Smooth muscle cell of bladder (primary cell): ENCODE data around the gene GNPTAB. TPM values are rescaled to one million over a fixed set of nuclear protein-coding genes. Genes with fewer than 3 reads are reported as not detected.

Experiments
- total RNA-seq: library from RNA; depleted of rRNA; stranded (reverse); fragments of >200 nt; gene quantifications from 2 replicates; pipeline ENCODE4 v1.2.3, GENCODE V29; 2014

Gene GNPTAB
- 28.2 and 69.7 TPM in 2 replicates for total RNA-seq

DNA sequence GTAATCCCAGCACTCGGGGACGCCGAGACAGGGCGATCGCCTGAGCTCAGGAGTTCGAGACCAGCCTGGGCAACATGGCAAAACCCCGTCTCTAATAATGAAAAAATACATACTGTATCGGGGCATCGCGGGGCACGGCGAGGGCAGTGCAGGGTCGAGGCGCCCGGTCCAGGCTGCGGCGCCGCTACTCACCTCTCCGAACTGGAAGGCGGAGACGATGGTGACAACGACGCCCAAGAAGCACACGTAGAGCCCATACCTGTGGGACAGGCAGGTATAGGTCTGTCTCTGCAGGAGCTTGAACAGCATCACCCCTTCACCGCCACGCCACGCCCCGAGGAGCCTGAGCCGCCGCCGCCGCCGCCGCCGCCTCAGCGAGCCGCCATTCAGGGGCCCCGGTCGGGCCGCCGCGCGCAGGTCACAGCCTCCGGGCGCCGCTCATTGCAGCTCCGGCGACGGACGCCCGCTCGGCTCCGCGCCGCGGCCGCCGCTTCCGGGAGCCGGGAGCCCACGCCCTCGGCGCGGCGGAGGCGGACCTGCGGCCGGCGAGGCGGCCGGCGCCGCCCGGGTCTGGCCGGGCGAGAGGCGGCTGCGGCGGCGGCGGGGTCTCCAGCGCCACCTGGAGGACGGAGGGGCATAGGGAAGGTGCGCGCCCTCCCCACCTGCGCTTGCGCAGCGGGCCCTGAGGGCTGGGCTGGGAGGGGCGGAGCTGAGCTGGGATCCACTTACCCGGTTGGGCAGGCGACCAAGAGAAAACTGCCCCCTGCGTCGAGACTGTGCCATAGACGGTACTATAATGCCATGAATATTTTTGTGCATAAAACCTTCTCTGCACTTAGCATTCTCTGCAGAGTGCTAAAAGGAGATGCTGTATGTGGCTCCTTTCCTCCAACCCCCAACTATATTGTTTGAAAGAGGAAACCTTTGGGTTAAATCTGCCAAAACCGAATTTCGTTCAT, at the start of gene GNPTAB:
GNPTAB (minus strand) TSS at position 593 of the 959 bp plus-strand sequence; CDS start at position 309, 284 bp downstream.

DNA sequence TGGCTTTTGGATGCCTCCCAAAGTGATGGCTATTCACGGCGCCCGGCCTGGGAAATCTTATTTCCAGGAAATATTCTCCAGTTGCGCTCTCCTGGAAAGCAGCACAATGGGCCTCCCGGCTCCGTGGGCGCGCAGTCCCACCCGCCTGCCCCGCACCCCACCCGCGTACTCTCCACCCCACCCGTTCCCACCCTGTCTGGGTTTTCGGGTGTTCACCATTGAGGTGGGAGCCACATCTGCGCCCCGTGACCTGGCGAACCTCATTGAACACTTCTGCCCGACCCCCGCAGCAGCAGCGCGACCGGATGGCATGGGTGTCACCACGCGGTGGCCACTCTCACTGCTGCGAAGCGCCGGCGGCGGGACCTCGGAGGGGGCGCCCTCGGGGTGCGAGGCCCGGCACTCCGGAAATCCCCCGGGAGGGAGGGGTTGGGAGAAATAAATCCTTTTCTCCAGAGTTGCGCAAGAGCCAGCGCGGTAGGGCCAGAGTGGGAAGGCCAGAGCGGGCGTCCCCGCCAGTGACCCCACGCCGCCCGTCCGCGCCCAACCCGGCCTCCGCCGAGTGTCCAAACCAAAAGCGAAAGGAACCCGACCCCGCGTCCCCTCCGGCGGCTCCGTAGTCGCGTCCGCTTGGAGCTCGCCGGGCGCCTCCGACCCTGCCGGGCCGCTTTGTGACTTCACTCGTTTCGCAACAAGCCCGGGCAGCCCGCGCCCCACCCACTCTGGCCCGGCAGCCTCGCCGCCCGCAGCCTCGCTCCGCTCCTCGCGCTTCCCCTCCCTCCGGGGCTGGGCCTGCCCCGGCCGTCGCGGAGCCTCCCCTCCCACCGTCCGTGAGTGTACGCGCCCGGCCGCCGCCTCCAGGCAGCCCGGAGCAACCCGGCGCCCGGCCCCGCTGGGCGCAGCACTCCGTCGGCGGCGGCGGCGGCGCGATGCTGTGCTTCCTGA, 46.4 kb upstream of the GNPTAB start, which contains the start of gene DRAM1:
DRAM1 (plus strand) TSS at position 720 of the 945 bp plus-strand sequence; CDS start at position 930, 210 bp downstream.

DNA sequence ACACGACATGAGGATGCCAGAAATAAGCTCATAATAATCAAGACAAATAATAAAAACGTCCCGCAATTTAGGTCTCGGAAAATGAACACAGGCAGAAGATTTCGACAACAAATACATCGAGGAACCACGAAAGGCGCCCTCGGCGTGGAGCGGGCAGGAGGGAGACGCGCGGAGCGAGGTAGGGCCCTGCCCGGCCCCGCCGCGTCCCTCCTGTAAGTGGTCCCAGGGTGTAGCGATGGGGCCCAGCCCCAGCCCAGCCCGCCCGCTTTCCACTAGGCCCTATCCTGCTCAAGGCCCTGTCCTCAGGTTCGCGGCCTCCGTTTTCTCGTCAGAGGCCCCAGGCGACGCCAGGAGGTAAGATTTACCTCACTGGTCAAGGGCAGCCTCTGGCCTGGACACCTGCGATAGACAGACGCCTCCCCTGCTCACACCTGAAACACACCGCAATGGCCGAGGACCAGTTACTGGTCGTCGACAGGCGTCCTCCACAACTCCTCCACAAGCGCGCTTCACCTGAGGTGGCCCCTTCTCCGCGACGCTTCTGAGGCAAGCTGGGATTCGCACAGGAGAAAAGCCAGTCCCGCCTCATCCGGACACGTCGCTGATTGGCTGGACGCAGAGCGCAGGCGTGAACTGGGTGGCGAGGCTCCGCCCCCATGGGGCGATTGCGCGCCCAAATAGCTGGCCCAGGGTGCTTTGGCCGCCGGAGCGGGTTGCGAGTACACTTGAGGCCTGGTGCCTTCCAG, 91.7 kb downstream of the GNPTAB start, which contains the start of gene SYCP3:
SYCP3 (minus strand) TSS at position 543 of the 746 bp plus-strand sequence. CDS start 1,527 bp downstream, outside the sequence.

DNA sequence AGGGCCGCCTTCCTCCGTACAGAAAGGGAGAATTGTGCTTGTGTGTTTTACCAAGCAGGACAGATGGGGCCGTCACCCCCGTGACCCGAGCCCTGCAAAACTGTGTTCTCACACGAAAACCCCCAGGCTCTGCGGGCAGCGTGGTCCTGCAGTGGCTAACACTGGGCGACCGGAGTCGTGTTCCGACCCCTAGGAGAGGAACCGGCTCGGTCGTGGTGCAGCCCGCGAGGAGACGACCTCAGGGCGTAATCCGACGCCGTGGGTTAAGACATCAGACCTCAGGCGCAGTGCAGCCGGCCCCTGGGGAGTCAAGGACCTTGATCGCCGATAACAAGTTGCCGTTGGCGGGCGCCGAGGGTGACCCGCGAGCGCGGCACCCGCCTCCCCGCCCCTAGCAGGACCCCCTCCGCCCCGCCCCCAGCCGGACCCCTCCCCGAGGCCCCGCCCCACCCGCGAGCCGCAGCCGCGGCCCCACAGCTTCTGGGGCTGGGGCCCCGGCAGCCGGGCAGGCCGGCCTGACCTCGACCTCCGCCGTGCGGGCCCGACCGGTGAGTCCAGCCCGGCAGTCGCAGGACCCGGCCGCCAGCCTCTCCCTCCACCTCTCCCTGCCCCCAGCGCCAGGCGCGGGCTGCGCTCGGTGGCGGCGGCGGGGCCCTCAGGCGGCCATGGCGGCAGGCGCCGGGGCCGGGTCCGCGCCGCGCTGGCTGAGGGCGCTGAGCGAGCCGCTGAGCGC, 133.4 kb downstream of the GNPTAB start, which contains the start of gene CHPT1:
CHPT1 (plus strand) TSS at position 444 of the 733 bp plus-strand sequence; CDS start at position 666, 222 bp downstream.

Other genes with a start within 250 kb of the GNPTAB start
- not detected in 2 replicates for gene MYBPC1, start 236.0 kb downstream of the GNPTAB start, total RNA-seq
- 22.0 and 35.7 TPM in 2 replicates for gene CHPT1, start 133.3 kb downstream of the GNPTAB start, total RNA-seq
- 0.14 and 0.46 TPM in 2 replicates for gene SYCP3, start 91.5 kb downstream of the GNPTAB start, total RNA-seq
- 55.6 and 117 TPM in 2 replicates for gene DRAM1, start 46.6 kb upstream of the GNPTAB start, total RNA-seq
- 91.2 and 114 TPM in 2 replicates for gene WASHC3, start 231.0 kb upstream of the GNPTAB start, total RNA-seq